Bronchial epithelial cell (primary cell): ENCODE measurements around the gene FOXO4. TPM values are rescaled to one million over a fixed set of nuclear protein-coding genes. Genes with fewer than 3 reads are reported as not detected.

ENCODE experiments used
- DNase-seq: peaks from one replicate; pipeline ENCODE4 v3.0.0-alpha.2; 2010; ENCODE audit warnings: low read depth
- FAIRE-seq: peaks from 2 replicates; lab custom pipeline; 2011; peaks lifted over from hg19 to GRCh38; lab: Jason Lieb, UNC
- H3K27me3 ChIP-seq: 2 replicates; pipeline ENCODE4 v1.5.1; 2011; ENCODE audit warnings: low read length; ENCODE audit not compliant: control insufficient read depth, insufficient read depth
- H3K36me3 ChIP-seq: 2 replicates; pipeline ENCODE4 v1.5.1; 2011; ENCODE audit warnings: low read length; ENCODE audit not compliant: control insufficient read depth, insufficient read depth
- H3K4me3 ChIP-seq: 2 replicates; pipeline ENCODE4 v1.5.1; 2011; ENCODE audit warnings: mild to moderate bottlenecking, low read depth, low read length, control low read depth
- CTCF ChIP-seq: IDR thresholded peaks from 2 replicates; pipeline ENCODE4 v1.5.1; 2011; ENCODE audit warnings: mild to moderate bottlenecking, moderate library complexity, low read length, control low read depth, inconsistent platforms; ENCODE audit not compliant: insufficient read depth, severe bottlenecking
- total RNA-seq: library from RNA; depleted of rRNA; stranded (reverse); fragments of >200 nt; gene quantifications from 2 replicates; pipeline ENCODE4 v1.2.1, GENCODE V29; 2014

Gene FOXO4
- total RNA-seq, 1 donor from 2014 or later: 3.2 TPM

- DNase-seq (no peak), FAIRE-seq (no peak)
- Histone ChIP-seq H3K27me3 (no peaks in the 10 kb centered on the region), H3K4me3 (no peak overlapping the region), H3K36me3 (peaks cover 3% of the 10 kb centered on the region)
- TF ChIP-seq CTCF: no peak
Observed at GRCh38 chrX:71060127-71060526, 35.5 kb upstream of the FOXO4 start.

- no peak for TF ChIP-seq CTCF
- Histone ChIP-seq H3K27me3 (no peaks in the 10 kb centered on the region), H3K4me3 (peak overlapping the region; percentile 62), H3K36me3 (no peaks in the 10 kb centered on the region)
- DNase-seq (no peak), FAIRE-seq (no peak)
Observed at GRCh38 chrX:71067089-71067488, 28.6 kb upstream of the FOXO4 start.

- FAIRE-seq: no peak
- no peak for DNase-seq
- Histone ChIP-seq H3K27me3 (no peaks in the 10 kb centered on the region), H3K4me3 (peak overlapping the region; percentile 62), H3K36me3 (no peaks in the 10 kb centered on the region)
- TF ChIP-seq CTCF: no peak
Observed at GRCh38 chrX:71067712-71068043, 28.0 kb upstream of the FOXO4 start.

DNA sequence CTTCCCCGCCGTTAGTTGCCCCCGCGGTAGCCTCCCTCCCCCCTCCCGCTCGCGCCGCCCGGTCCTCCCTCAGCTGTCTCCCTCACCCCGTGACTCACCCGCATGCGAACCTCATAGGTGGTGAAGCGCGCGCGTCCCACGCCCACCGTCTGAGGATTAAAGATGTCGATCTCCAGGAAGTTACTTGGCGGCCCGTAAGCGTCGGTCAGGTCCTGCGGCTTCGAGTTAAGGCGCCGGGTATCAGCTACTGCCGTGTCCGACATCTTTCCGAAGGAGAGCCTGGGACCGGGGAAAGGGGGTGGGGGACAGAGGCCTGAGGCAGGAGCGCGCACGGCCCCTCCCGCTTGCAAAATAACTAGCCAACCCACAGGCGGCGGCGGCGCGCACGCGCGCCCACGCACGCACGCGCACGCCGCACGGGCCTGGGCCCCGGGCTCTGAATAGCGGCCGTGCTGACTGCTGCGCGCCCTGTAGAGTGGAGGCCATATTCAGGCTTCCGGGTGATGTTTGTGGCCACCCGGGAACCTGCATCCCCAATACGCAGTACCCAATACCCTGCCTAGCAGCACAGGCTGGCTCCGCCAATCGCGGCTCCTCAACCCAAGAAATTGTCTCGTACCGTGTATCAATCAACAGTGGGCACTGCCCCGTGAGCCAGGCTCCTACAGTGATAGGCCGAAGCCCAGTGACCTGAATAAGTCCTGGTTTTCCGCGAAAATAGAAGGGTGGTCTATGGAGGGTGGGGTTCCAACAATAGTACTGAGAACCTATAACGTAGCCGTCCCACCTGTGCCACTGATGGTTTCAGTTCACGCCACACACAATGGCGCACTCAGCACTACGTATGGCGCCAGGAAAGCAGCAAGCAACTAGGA, 27.4 kb upstream of the FOXO4 start, which contains the start of gene SNX12:
SNX12 (minus strand) TSS at position 291 of the 875 bp plus-strand sequence; CDS start at position 263, 28 bp downstream.
- Histone ChIP-seq H3K36me3 (no peaks in the 10 kb centered on the region), H3K4me3 (peak within 1 kb of the TSS; percentile 62), H3K27me3 (no peaks in the 10 kb centered on the region)
- peak; percentile 84 for DNase-seq
- FAIRE-seq: no peak
- no peak for TF ChIP-seq CTCF

- FAIRE-seq (no peak), DNase-seq (no peak)
- TF ChIP-seq CTCF: no peak
- no peaks in the 10 kb centered on the region for H3K36me3 ChIP-seq
- no peak overlapping the region for H3K4me3 ChIP-seq
- H3K27me3 ChIP-seq: no peaks in the 10 kb centered on the region
Observed at GRCh38 chrX:71070531-71070930, 25.1 kb upstream of the FOXO4 start.
